Astrocyte of the cerebellum (primary cell): ENCODE measurements around the gene FBLN5.

Experiments
- DNase-seq: peaks from one replicate; pipeline ENCODE4 v3.0.0-alpha.2; 2011; ENCODE audit warnings: low read depth
- H3K4me3 ChIP-seq: 2 replicates; pipeline ENCODE4 v1.5.1; 2011; ENCODE audit warnings: mild to moderate bottlenecking, low read depth, low read length, moderate library complexity
- CTCF ChIP-seq: IDR thresholded peaks from 2 replicates; pipeline ENCODE4 v1.5.1; 2012; ENCODE audit warnings: low read length, low read depth, moderate library complexity, mild to moderate bottlenecking; ENCODE audit errors: missing control alignments
- in situ Hi-C: cut with HindIII; loops from 2 replicates; pipeline ENCODE4 v1.10.0; 2017; ENCODE audit warnings: low sequenced_read_pairs

The FBLN5 gene

GRCh38 chr14:91862417-91862816 lies 85.1 kb downstream of the FBLN5 start:
- no peak for DNase-seq
- no peak for TF ChIP-seq CTCF
- in situ Hi-C loops = no loop called here
- no peak overlapping the region for H3K4me3 ChIP-seq

- no peak for DNase-seq
- TF ChIP-seq CTCF = no peak
- no peak overlapping the region for H3K4me3 ChIP-seq
- in situ Hi-C loops = no loop called here
These were observed 86.4 kb downstream of the FBLN5 start for GRCh38 chr14:91861091-91861490.

- no peak for TF ChIP-seq CTCF
- no peak for DNase-seq
- no peak overlapping the region for H3K4me3 ChIP-seq
- in situ Hi-C loops = no loop called here
These were observed 87.3 kb downstream of the FBLN5 start for GRCh38 chr14:91860238-91860637.

GRCh38 chr14:91858536-91859275 lies 88.8 kb downstream of the FBLN5 start:
- in situ Hi-C loops = no loop called here
- no peak for TF ChIP-seq CTCF
- peak; percentile 26 for DNase-seq
- no peak overlapping the region for H3K4me3 ChIP-seq

GRCh38 chr14:91857614-91858013 lies 89.9 kb downstream of the FBLN5 start:
- H3K4me3 ChIP-seq = no peak overlapping the region
- no peak for DNase-seq
- in situ Hi-C loops = no loop called here
- TF ChIP-seq CTCF = no peak

GRCh38 chr14:91854327-91854934 lies 93.1 kb downstream of the FBLN5 start:
- in situ Hi-C loops = no loop called here
- no peak for TF ChIP-seq CTCF
- DNase-seq = no peak
- no peak overlapping the region for H3K4me3 ChIP-seq
